HCT116 (cell line): ENCODE measurements around the gene ITPR2. TPM values are rescaled to one million over a fixed set of nuclear protein-coding genes. Genes with fewer than 3 reads are reported as not detected.

Experiments used
- ATAC-seq: fragments of 200-7000 bp; cut with Tn5 transposase; 2 replicates; pipeline ENCODE4 v1.9.1; 2020; ENCODE audit warnings: mild to moderate bottlenecking, moderate library complexity
- BruUV-seq: library from RNA; stranded (reverse); fragments of 400-500 nt; replicated peaks from 2 replicates; lab custom pipeline; 2021; lab: Mats Ljungman, UMichigan
- CTCF ChIA-PET: fragments of 300-600 bp; sonication (Branson Sonifier 250); formaldehyde crosslinking; loops from one replicate; lab custom pipeline; 2021; ENCODE audit warnings: antibody characterized with exemption; lab: Charles Lee
- POLR2A ChIA-PET: fragments of 300-600, 350-600 bp; sonication (Branson Sonifier 250); formaldehyde crosslinking; loops from one replicate; lab custom pipeline; 2021; ENCODE audit warnings: antibody characterized with exemption; lab: Charles Lee
- RAD21 ChIA-PET, 2 experiments: fragments of 300-600 bp; sonication (Branson Sonifier 250); formaldehyde crosslinking; loops; one replicate each; lab custom pipeline; 2023; ENCODE audit warnings: low total read pairs in 2 of 2; ENCODE audit not compliant: uncharacterized antibody in 2 of 2, unreplicated experiment in 2 of 2, low non-redundant PET in 1 of 2; lab: Charles Lee
- DNase-seq: peaks from one replicate; pipeline ENCODE4 v3.0.0-alpha.2; 2010; ENCODE audit warnings: low read depth, low spot score
- H2AFZ ChIP-seq: fragments of 200-600 bp; shearing (Covaris generic), sonication (generic); 2 replicates; pipeline ENCODE4 v1.6.1; 2017; ENCODE audit warnings: low read depth, mixed run types, mixed read lengths, antibody characterized with exemption, low read length; ENCODE audit not compliant: poor library complexity, severe bottlenecking
- H3K27ac ChIP-seq: 2 replicates; pipeline ENCODE4 v1.5.1; 2012; ENCODE audit warnings: low read depth, low read length
- H3K27me3 ChIP-seq: fragments of 200-600 bp; sonication (generic); 2 replicates; pipeline ENCODE4 v1.6.1; 2016; ENCODE audit warnings: mixed run types, low read length, mixed read lengths; ENCODE audit not compliant: insufficient read depth
- H3K36me3 ChIP-seq, 2 experiments: fragments of 200-500 bp in 1 of 2; fragments of 200-600 bp in 1 of 2; sonication (Bioruptor generic) in 1 of 2; sonication (generic) in 1 of 2; 2 replicates each; pipeline versions ENCODE4 v1.5.1 to v1.6.1; 2014 to 2016; ENCODE audit warnings: low read length in 2 of 2, inconsistent platforms in 1 of 2, mixed read lengths in 1 of 2, mixed run types in 1 of 2; ENCODE audit not compliant: insufficient read depth in 2 of 2, control insufficient read depth in 1 of 2
- H3K4me1 ChIP-seq, 2 experiments: fragments of 200-600 bp in 1 of 2; sonication (generic) in 1 of 2; 2 replicates each; pipeline versions ENCODE4 v1.5.1 to v1.6.1; 2012 to 2017; ENCODE audit warnings: low read length in 2 of 2, inconsistent platforms in 1 of 2, mild to moderate bottlenecking in 1 of 2, mixed read lengths in 1 of 2, mixed run types in 1 of 2, moderate library complexity in 1 of 2; ENCODE audit not compliant: insufficient read depth in 2 of 2, control insufficient read depth in 1 of 2
- H3K4me2 ChIP-seq: fragments of 200-600 bp; sonication (generic); 2 replicates; pipeline ENCODE4 v1.6.1; 2017; ENCODE audit warnings: mixed run types, low read length, mixed read lengths
- H3K4me3 ChIP-seq, 2 experiments: fragments of 200-600 bp in 1 of 2; sonication (generic) in 1 of 2; replicated peaks in 1 of 2; 2 replicates each; pipeline ENCODE4 v1.5.1; 2011 to 2016; ENCODE audit warnings: low read length in 2 of 2, control low read depth in 1 of 2, low read depth in 1 of 2, mild to moderate bottlenecking in 1 of 2, mixed read lengths in 1 of 2, mixed run types in 1 of 2
- H3K79me2 ChIP-seq: fragments of 200-600 bp; sonication (generic); 2 replicates; pipeline ENCODE4 v1.6.1; 2017; ENCODE audit warnings: mild to moderate bottlenecking, mixed run types, low read length, moderate library complexity, mixed read lengths; ENCODE audit not compliant: insufficient read depth
- H3K9ac ChIP-seq: fragments of 200-600 bp; sonication (generic); 2 replicates; pipeline ENCODE4 v1.6.1; 2016; ENCODE audit warnings: low read length, mixed read lengths
- H3K9me2 ChIP-seq: fragments of 200-600 bp; sonication (generic), shearing (Covaris generic); 2 replicates; pipeline ENCODE4 v1.6.1; 2017; ENCODE audit warnings: mixed run types, mild to moderate bottlenecking, moderate library complexity; ENCODE audit not compliant: insufficient read depth
- H3K9me3 ChIP-seq, 2 experiments: fragments of 200-500 bp in 1 of 2; fragments of 200-600 bp in 1 of 2; sonication (Bioruptor generic) in 1 of 2; sonication (generic) in 1 of 2; 2 replicates each; pipeline ENCODE4 v1.6.1; 2014 to 2017; ENCODE audit warnings: low read length in 2 of 2, mixed read lengths in 2 of 2, inconsistent platforms in 1 of 2, low read depth in 1 of 2, mild to moderate bottlenecking in 1 of 2, mixed run types in 1 of 2, moderate library complexity in 1 of 2; ENCODE audit not compliant: control insufficient read depth in 1 of 2, insufficient read depth in 1 of 2
- H4K20me1 ChIP-seq: fragments of 200-600 bp; sonication (generic), shearing (Covaris generic); 2 replicates; pipeline ENCODE4 v1.6.1; 2017; ENCODE audit warnings: mixed run types, mild to moderate bottlenecking, moderate library complexity; ENCODE audit not compliant: insufficient read depth
- CBX3 ChIP-seq: IDR thresholded peaks from 2 replicates; pipeline ENCODE4 v1.6.1; 2012; ENCODE audit warnings: low read depth
- EGR1 ChIP-seq: IDR thresholded peaks from 2 replicates; pipeline ENCODE4 v1.6.1; 2012; ENCODE audit warnings: low read depth
- ELF1 ChIP-seq: IDR thresholded peaks from 2 replicates; pipeline ENCODE4 v1.6.1; 2012; ENCODE audit warnings: low read depth, borderline replicate concordance
- EZH2 ChIP-seq: fragments of 200-600 bp; sonication (generic); IDR thresholded peaks from 2 replicates; pipeline ENCODE4 v1.6.1; 2017; ENCODE audit warnings: antibody characterized with exemption, mixed run types
- POLR2A ChIP-seq: IDR thresholded peaks from 2 replicates; pipeline ENCODE4 v1.7.0; 2011; ENCODE audit warnings: borderline replicate concordance; ENCODE audit not compliant: insufficient read depth, insufficient read length; ENCODE audit errors: extremely low read depth
- RAD21 ChIP-seq: IDR thresholded peaks from 2 replicates; pipeline ENCODE4 v1.6.1; 2012; ENCODE audit warnings: low read depth, mild to moderate bottlenecking
- SIN3A ChIP-seq: IDR thresholded peaks from 2 replicates; pipeline ENCODE4 v1.6.1; 2012; ENCODE audit warnings: low read depth
- SP1 ChIP-seq: IDR thresholded peaks from 2 replicates; pipeline ENCODE4 v1.6.1; 2012; ENCODE audit warnings: low read depth
- SRF ChIP-seq: IDR thresholded peaks from 2 replicates; pipeline ENCODE4 v1.6.1; 2012; ENCODE audit warnings: low read depth
- TCF7L2 ChIP-seq: IDR thresholded peaks from 2 replicates; pipeline ENCODE4 v1.7.0; 2011; ENCODE audit warnings: borderline replicate concordance, inconsistent platforms; ENCODE audit not compliant: insufficient read depth, insufficient read length; ENCODE audit errors: extremely low read depth
- YY1 ChIP-seq: IDR thresholded peaks from 2 replicates; pipeline ENCODE4 v1.6.1; 2011; ENCODE audit warnings: low read length, low read depth, moderate library complexity, mild to moderate bottlenecking; ENCODE audit not compliant: insufficient replicate concordance; ENCODE audit errors: extremely low read depth
- ZFX ChIP-seq: fragments of 450-650 bp; IDR thresholded peaks from 2 replicates; pipeline ENCODE4 v1.6.1; 2017
- ZNF274 ChIP-seq: fragments of 200-500 bp; sonication (Bioruptor generic); IDR thresholded peaks from 2 replicates; pipeline ENCODE4 v1.6.1; 2014; ENCODE audit warnings: mild to moderate bottlenecking, low read depth, low read length, inconsistent platforms
- intact Hi-C: fragments of 100-400 bp; cut with micrococcal nuclease; formaldehyde crosslinking; loops from 2 replicates; pipeline ENCODE4 v1.10.0; 2022
- total RNA-seq: library from RNA; stranded (reverse); gene quantifications from one replicate; pipeline ENCODE4 v1.2.1, GENCODE V29; 2021; ENCODE audit not compliant: unreplicated experiment
- TF ChIP-seq, protein P1 (sequence below): IDR thresholded peaks from 2 replicates; pipeline ENCODE4 v1.6.1; 2011; ENCODE audit warnings: mild to moderate bottlenecking, low read length, moderate library complexity; ENCODE audit not compliant: insufficient replicate concordance; ENCODE audit errors: extremely low read depth
- TF ChIP-seq, protein P2 (sequence below): IDR thresholded peaks from 2 replicates; pipeline ENCODE4 v1.6.1; 2012
- TF ChIP-seq, protein P3 (sequence below): IDR thresholded peaks from 2 replicates; pipeline ENCODE4 v1.6.1; 2012
- TF ChIP-seq, protein P4 (sequence below): IDR thresholded peaks from 2 replicates; pipeline ENCODE4 v1.6.1; 2012; ENCODE audit warnings: low read depth

Gene ITPR2
- total RNA-seq, 1 experiment from 2014 or later, result 6.5 TPM

DNA sequence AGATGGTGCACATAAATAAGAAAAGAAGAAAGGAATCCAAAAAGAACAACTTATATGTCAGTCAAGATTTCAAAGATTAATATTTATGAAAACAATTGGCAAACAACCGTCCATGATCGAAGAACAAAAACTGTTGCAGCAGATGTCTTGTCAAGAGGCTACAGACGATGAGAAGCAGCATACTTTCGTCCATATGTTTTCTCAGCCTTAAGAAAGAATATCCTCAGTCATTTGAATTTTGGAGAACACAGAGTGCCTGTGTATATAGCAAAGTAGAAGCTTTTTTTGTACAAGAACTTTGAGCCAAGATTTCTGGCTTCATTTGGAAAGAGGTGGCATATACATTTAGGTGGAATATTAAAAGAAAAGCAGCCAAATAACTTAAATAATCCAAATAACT lies 297.2 kb downstream of the ITPR2 start:
- H4K20me1 ChIP-seq, result no peaks in the 10 kb centered on the region
- ChIA-PET POLR2A (no interaction called here), RAD21 (no interaction called here), CTCF (no interaction called here)
- H3K9me3 ChIP-seq, result no peaks in the 10 kb centered on the region
- H3K36me3 ChIP-seq, result no peaks in the 10 kb centered on the region
- intact Hi-C loops, result no loop called here
- no peaks in the 10 kb centered on the region for H3K4me1 ChIP-seq
- no peak overlapping the region for H3K4me2 ChIP-seq
- H3K9ac ChIP-seq, result no peak overlapping the region
- H3K4me3 ChIP-seq, result no peak overlapping the region
- no TSS peak for BruUV-seq
- ATAC-seq (no peak), DNase-seq (no peak)
- TF ChIP-seq ZFX (no peak), TCF7L2 (no peak), SIN3A (no peak), EZH2 (no peak), EGR1 (no peak), CBX3 (no peak), ZNF274 (no peak), ELF1 (no peak), RAD21 (no peak), SRF (no peak), YY1 (no peak), POLR2A (no peak), SP1 (no peak)
- TF ChIP-seq, protein P1, sequence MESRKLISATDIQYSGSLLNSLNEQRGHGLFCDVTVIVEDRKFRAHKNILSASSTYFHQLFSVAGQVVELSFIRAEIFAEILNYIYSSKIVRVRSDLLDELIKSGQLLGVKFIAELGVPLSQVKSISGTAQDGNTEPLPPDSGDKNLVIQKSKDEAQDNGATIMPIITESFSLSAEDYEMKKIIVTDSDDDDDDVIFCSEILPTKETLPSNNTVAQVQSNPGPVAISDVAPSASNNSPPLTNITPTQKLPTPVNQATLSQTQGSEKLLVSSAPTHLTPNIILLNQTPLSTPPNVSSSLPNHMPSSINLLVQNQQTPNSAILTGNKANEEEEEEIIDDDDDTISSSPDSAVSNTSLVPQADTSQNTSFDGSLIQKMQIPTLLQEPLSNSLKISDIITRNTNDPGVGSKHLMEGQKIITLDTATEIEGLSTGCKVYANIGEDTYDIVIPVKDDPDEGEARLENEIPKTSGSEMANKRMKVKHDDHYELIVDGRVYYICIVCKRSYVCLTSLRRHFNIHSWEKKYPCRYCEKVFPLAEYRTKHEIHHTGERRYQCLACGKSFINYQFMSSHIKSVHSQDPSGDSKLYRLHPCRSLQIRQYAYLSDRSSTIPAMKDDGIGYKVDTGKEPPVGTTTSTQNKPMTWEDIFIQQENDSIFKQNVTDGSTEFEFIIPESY, result no peak
- TF ChIP-seq, protein P2, sequence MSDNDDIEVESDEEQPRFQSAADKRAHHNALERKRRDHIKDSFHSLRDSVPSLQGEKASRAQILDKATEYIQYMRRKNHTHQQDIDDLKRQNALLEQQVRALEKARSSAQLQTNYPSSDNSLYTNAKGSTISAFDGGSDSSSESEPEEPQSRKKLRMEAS, result no peak
- TF ChIP-seq, protein P3, sequence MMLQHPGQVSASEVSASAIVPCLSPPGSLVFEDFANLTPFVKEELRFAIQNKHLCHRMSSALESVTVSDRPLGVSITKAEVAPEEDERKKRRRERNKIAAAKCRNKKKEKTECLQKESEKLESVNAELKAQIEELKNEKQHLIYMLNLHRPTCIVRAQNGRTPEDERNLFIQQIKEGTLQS, result no peak
- TF ChIP-seq, protein P4, sequence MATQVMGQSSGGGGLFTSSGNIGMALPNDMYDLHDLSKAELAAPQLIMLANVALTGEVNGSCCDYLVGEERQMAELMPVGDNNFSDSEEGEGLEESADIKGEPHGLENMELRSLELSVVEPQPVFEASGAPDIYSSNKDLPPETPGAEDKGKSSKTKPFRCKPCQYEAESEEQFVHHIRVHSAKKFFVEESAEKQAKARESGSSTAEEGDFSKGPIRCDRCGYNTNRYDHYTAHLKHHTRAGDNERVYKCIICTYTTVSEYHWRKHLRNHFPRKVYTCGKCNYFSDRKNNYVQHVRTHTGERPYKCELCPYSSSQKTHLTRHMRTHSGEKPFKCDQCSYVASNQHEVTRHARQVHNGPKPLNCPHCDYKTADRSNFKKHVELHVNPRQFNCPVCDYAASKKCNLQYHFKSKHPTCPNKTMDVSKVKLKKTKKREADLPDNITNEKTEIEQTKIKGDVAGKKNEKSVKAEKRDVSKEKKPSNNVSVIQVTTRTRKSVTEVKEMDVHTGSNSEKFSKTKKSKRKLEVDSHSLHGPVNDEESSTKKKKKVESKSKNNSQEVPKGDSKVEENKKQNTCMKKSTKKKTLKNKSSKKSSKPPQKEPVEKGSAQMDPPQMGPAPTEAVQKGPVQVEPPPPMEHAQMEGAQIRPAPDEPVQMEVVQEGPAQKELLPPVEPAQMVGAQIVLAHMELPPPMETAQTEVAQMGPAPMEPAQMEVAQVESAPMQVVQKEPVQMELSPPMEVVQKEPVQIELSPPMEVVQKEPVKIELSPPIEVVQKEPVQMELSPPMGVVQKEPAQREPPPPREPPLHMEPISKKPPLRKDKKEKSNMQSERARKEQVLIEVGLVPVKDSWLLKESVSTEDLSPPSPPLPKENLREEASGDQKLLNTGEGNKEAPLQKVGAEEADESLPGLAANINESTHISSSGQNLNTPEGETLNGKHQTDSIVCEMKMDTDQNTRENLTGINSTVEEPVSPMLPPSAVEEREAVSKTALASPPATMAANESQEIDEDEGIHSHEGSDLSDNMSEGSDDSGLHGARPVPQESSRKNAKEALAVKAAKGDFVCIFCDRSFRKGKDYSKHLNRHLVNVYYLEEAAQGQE, result no peak
- TF ChIP-seq, all 23 proteins: peak for 0
- Histone ChIP-seq H2AFZ (no peak overlapping the region), H3K79me2 (no peaks in the 10 kb centered on the region), H3K27me3 (no peaks in the 10 kb centered on the region), H3K27ac (no peak overlapping the region), H3K9me2 (no peaks in the 10 kb centered on the region)
